ENCODE results near the gene PCSK6. TPM values are rescaled to one million over a fixed set of nuclear protein-coding genes. Genes with fewer than 3 reads are reported as not detected.

PCSK6 gene
- total RNA-seq, 2 experiments from 2014 or later = 0.57 TPM; not detected in 1

- Histone ChIP-seq H3K4me3 (ENCODE audit: low read depth, low read length, poor library complexity, severe bottlenecking) (no peak overlapping the region), H3K9me2 (ENCODE audit: insufficient read depth, low read length) (no peaks in the 10 kb centered on the region), H3K79me2 (ENCODE audit: insufficient read depth, low read depth, low read length) (no peaks in the 10 kb centered on the region), H3K36me3 (ENCODE audit: insufficient read depth, low read length) (no peaks in the 10 kb centered on the region), H3K9me3 (ENCODE audit: low read length) (no peaks in the 10 kb centered on the region), H2AFZ (ENCODE audit: low read length) (no peak overlapping the region), H3K4me1 (ENCODE audit: insufficient read depth, low read length, poor library complexity, severe bottlenecking) (no peaks in the 10 kb centered on the region), H4K20me1 (ENCODE audit: insufficient read depth, low read length) (no peaks in the 10 kb centered on the region), H3K27ac (ENCODE audit: low read depth, low read length, poor library complexity, severe bottlenecking) (no peak overlapping the region), H3K4me2 (ENCODE audit: low read length) (no peak overlapping the region)
- ChIA-PET CTCF (ENCODE audit: unreplicated experiment) (no interaction called here), POLR2A (interaction anchor here (0.6 kb wide), 1 partner anchor 109 kb away, joined by 3 read pairs; no protein-coding TSS in a partner anchor)
- no TSS peak for BruUV-seq (replicated peaks)
- DNase-seq (ENCODE audit: low spot score) = no peak
- TF ChIP-seq, protein P1, sequence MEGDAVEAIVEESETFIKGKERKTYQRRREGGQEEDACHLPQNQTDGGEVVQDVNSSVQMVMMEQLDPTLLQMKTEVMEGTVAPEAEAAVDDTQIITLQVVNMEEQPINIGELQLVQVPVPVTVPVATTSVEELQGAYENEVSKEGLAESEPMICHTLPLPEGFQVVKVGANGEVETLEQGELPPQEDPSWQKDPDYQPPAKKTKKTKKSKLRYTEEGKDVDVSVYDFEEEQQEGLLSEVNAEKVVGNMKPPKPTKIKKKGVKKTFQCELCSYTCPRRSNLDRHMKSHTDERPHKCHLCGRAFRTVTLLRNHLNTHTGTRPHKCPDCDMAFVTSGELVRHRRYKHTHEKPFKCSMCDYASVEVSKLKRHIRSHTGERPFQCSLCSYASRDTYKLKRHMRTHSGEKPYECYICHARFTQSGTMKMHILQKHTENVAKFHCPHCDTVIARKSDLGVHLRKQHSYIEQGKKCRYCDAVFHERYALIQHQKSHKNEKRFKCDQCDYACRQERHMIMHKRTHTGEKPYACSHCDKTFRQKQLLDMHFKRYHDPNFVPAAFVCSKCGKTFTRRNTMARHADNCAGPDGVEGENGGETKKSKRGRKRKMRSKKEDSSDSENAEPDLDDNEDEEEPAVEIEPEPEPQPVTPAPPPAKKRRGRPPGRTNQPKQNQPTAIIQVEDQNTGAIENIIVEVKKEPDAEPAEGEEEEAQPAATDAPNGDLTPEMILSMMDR (conservative IDR thresholded peaks at IDR 0.05; ENCODE audit: low read length) = no peak
- no peak for TF ChIP-seq EZH2phosphoT487 (IDR thresholded peaks at IDR 0.05; ENCODE audit: borderline replicate concordance, low read depth, low read length)
- intact Hi-C loops (cut with micrococcal nuclease; ENCODE audit: unreplicated experiment) = no loop called here
Measured at GRCh38 chr15:101491734-101492640, 2.5 kb upstream of the PCSK6 start.

- CTCF ChIA-PET (ENCODE audit: unreplicated experiment) = no interaction called here
- H3K4me1 ChIP-seq (ENCODE audit: insufficient read depth, low read length, poor library complexity, severe bottlenecking) = no peaks in the 10 kb centered on the region
- no peak for DNase-seq (ENCODE audit: low spot score)
- no peaks in the 10 kb centered on the region for H3K79me2 ChIP-seq (ENCODE audit: insufficient read depth, low read depth, low read length)
- H3K36me3 ChIP-seq (ENCODE audit: insufficient read depth, low read length) = no peaks in the 10 kb centered on the region
- H3K4me2 ChIP-seq (ENCODE audit: low read length) = no peak overlapping the region
- H3K9me2 ChIP-seq (ENCODE audit: insufficient read depth, low read length) = no peaks in the 10 kb centered on the region
- POLR2A ChIA-PET = no interaction called here
- H2AFZ ChIP-seq (ENCODE audit: low read length) = no peak overlapping the region
- intact Hi-C loops (cut with micrococcal nuclease; ENCODE audit: unreplicated experiment) = no loop called here
- H3K9me3 ChIP-seq (ENCODE audit: low read length) = no peaks in the 10 kb centered on the region
- BruUV-seq (replicated peaks) = no TSS peak
- H3K27ac ChIP-seq (ENCODE audit: low read depth, low read length, poor library complexity, severe bottlenecking) = no peak overlapping the region
- TF ChIP-seq EZH2phosphoT487 (IDR thresholded peaks at IDR 0.05; ENCODE audit: borderline replicate concordance, low read depth, low read length) = no peak
- TF ChIP-seq, protein P1 (conservative IDR thresholded peaks at IDR 0.05; ENCODE audit: low read length) = no peak
- no peaks in the 10 kb centered on the region for H4K20me1 ChIP-seq (ENCODE audit: insufficient read depth, low read length)
- no peak overlapping the region for H3K4me3 ChIP-seq (ENCODE audit: low read depth, low read length, poor library complexity, severe bottlenecking)
Measured at GRCh38 chr15:101490922-101491733, 1.6 kb upstream of the PCSK6 start.
